Stomach (tissue), 9 donors: ENCODE measurements around the gene JPH3. TPM values are rescaled to one million over a fixed set of nuclear protein-coding genes. Genes with fewer than 3 reads are reported as not detected.

Experiments used
- DNase-seq, 2 donors: peaks; one replicate each; pipeline versions ENCODE4 v3.0.0 to v3.0.0-alpha.2; 2013 to 2019
- H3K27ac ChIP-seq, 5 donors: fragments of 200-600 bp in 4 of 5; sonication (generic) in 4 of 5; one replicate each; pipeline ENCODE4 v1.5.1; 2013 to 2019; ENCODE audit warnings: mild to moderate bottlenecking in 1 of 5, moderate library complexity in 1 of 5
- H3K27me3 ChIP-seq, 3 donors: fragments of 200-600 bp; sonication (generic); one replicate each; pipeline ENCODE4 v1.5.1; 2017 to 2019; ENCODE audit warnings: mixed run types in 1 of 3
- H3K36me3 ChIP-seq, 4 donors: fragments of 200-600 bp; sonication (generic); 1 replicate in 3 of 4; 2 replicates in 1 of 4; pipeline ENCODE4 v1.5.1; 2016 to 2019
- H3K4me1 ChIP-seq, 4 donors: fragments of 200-600 bp; sonication (generic); one replicate each; pipeline ENCODE4 v1.5.1; 2016 to 2019
- H3K4me3 ChIP-seq, 4 donors: fragments of 200-600 bp; sonication (generic) in 3 of 4; one replicate each; pipeline ENCODE4 v1.5.1; 2016 to 2019; ENCODE audit warnings: mild to moderate bottlenecking in 1 of 4
- H3K9me3 ChIP-seq, 4 donors: fragments of 200-600 bp; sonication (generic); one replicate each; pipeline ENCODE4 v1.5.1; 2016 to 2019
- EP300 ChIP-seq: sonication (generic); formaldehyde crosslinking; IDR thresholded peaks from one replicate; pipeline ENCODE4 v1.6.1; 2017; ENCODE audit warnings: antibody characterized with exemption
- POLR2A ChIP-seq, 4 donors: fragments of 450-650 bp; IDR thresholded peaks; one replicate each; pipeline ENCODE4 v1.6.1; 2016; ENCODE audit warnings: antibody characterized with exemption in 4 of 4, control low read depth in 2 of 4, mild to moderate bottlenecking in 1 of 4, moderate library complexity in 1 of 4
- POLR2AphosphoS5 ChIP-seq, 3 donors: sonication (generic); formaldehyde crosslinking; IDR thresholded peaks; one replicate each; pipeline ENCODE4 v1.6.1; 2016; ENCODE audit warnings: antibody characterized with exemption in 3 of 3
- WGBS, 5 donors: extraction: QIAGEN DNeasy Blood & Tissue Kit in 3 of 5; methylation state at CpG; one replicate each; pipeline versions ENCODE4 v1.1.5 to v1.1.7; 2013 to 2018; 5-methylcytosine and 5-hydroxymethylcytosine counted together
- intact Hi-C: fragments of 100-400 bp; cut with DNase I; formaldehyde crosslinking; loops from one replicate; pipeline ENCODE4 v1.15.1; 2023; ENCODE audit warnings: low total_unique reads
- polyA plus RNA-seq, 3 donors: library from polyadenylated mRNA; stranded (reverse); fragments of 200-250 nt; gene quantifications; one replicate each; pipeline ENCODE4 v1.2.3, GENCODE V29; 2013
- total RNA-seq, 5 donors: library from RNA; depleted of rRNA; stranded (reverse); fragments of >200 nt; gene quantifications; one replicate each; pipeline versions ENCODE4 v1.1.0 to v1.2.3, GENCODE V29; 2014 to 2016
- TF ChIP-seq, protein P1 (sequence below), 7 experiments: fragments of 450-650 bp in 4 of 7; fragments of 200-600 bp in 3 of 7; sonication (generic) in 3 of 7; IDR thresholded peaks; one replicate each; pipeline ENCODE4 v1.5.1; 2016 to 2019; ENCODE audit warnings: antibody characterized with exemption in 7 of 7, control low read depth in 2 of 7, mild to moderate bottlenecking in 1 of 7
- donor health status: healthy with polysubstance abuse.
- donor health status: Bipolar disorder and iron deficiency.
- donor health status: healthy.

The JPH3 gene
- total and polyA plus RNA-seq, 8 donors, result 0.31 to 1.3 (median 0.66) TPM; not detected in 2

DNA sequence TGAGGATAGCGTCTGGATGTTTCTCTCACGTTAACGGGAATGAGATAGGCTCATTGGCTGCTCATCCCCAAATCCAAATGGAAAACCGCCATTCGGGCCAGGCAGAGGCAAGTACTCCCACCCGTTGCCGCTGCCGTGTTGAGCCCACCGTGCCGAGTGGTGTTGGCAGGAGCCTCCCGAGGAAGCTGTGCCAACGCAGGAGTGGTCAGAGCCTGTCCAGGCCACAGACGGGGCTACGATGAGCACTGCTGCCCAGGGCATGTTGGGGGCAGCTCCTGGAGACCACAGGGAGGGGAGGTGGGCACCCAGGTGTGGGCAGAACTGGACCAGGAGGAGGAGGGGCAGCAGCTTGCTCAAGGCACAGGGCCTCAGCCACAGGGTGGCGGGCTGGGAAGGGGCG is 91.5 kb downstream of the JPH3 start:
- Histone ChIP-seq H3K27ac (no peak overlapping the region), H3K9me3 (no peaks in the 10 kb centered on the region), H3K4me1 (peaks cover 0 to 8% (median 0%) of the 10 kb centered on the region in 4 donors), H3K36me3 (peaks cover 0 to 37% (median 28%) of the 10 kb centered on the region in 4 donors), H3K4me3 (no peak overlapping the region), H3K27me3 (peaks cover 0 to 26% (median 2%) of the 10 kb centered on the region in 3 donors)
- 92 to 94% (median 93%) methylated on average over 14 to 16 of the region's 16 CpGs for WGBS, 5 donors
- TF ChIP-seq EP300 (no peak), POLR2A (IDR thresholded peaks at IDR 0.05) (no peak), POLR2AphosphoS5 (IDR thresholded peaks at IDR 0.05) (no peak)
- TF ChIP-seq, protein P1, sequence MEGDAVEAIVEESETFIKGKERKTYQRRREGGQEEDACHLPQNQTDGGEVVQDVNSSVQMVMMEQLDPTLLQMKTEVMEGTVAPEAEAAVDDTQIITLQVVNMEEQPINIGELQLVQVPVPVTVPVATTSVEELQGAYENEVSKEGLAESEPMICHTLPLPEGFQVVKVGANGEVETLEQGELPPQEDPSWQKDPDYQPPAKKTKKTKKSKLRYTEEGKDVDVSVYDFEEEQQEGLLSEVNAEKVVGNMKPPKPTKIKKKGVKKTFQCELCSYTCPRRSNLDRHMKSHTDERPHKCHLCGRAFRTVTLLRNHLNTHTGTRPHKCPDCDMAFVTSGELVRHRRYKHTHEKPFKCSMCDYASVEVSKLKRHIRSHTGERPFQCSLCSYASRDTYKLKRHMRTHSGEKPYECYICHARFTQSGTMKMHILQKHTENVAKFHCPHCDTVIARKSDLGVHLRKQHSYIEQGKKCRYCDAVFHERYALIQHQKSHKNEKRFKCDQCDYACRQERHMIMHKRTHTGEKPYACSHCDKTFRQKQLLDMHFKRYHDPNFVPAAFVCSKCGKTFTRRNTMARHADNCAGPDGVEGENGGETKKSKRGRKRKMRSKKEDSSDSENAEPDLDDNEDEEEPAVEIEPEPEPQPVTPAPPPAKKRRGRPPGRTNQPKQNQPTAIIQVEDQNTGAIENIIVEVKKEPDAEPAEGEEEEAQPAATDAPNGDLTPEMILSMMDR (IDR thresholded peaks at IDR 0.05), result no peak
- no peak for DNase-seq
- intact Hi-C loops, result no loop called here

GRCh38 chr16:87694441-87695125 is 92.3 kb downstream of the JPH3 start:
- no peak for DNase-seq
- no peak overlapping the region for H3K27ac ChIP-seq
- no peak overlapping the region for H3K4me3 ChIP-seq
- peaks cover 0 to 18% (median 0%) of the 10 kb centered on the region in 3 donors for H3K27me3 ChIP-seq
- peaks cover 0 to 8% (median 0%) of the 10 kb centered on the region in 4 donors for H3K4me1 ChIP-seq
- WGBS, 5 donors, result 91 to 93% (median 92%) methylated on average over 20 of the region's 20 CpGs
- peaks cover 0 to 45% (median 36%) of the 10 kb centered on the region in 4 donors for H3K36me3 ChIP-seq
- intact Hi-C loops, result no loop called here
- TF ChIP-seq EP300 (no peak), POLR2AphosphoS5 (IDR thresholded peaks at IDR 0.05) (no peak), POLR2A (IDR thresholded peaks at IDR 0.05) (no peak)
- TF ChIP-seq, protein P1 (IDR thresholded peaks at IDR 0.05), result no peak
- H3K9me3 ChIP-seq, result no peaks in the 10 kb centered on the region

- H3K27ac ChIP-seq, result no peak overlapping the region
- DNase-seq, result no peak
- peaks cover 0 to 8% (median 0%) of the 10 kb centered on the region in 4 donors for H3K4me1 ChIP-seq
- peaks cover 0 to 9% (median 0%) of the 10 kb centered on the region in 3 donors for H3K27me3 ChIP-seq
- WGBS, 5 donors, result 88 to 98% (median 96%) methylated on average over 8 to 12 of the region's 12 CpGs
- intact Hi-C loops, result no loop called here
- H3K4me3 ChIP-seq, result no peak overlapping the region
- H3K36me3 ChIP-seq, result peaks cover 0 to 52% (median 44%) of the 10 kb centered on the region in 4 donors
- TF ChIP-seq POLR2AphosphoS5 (IDR thresholded peaks at IDR 0.05), result no peak
- no peak for TF ChIP-seq POLR2A (IDR thresholded peaks at IDR 0.05)
- TF ChIP-seq, protein P1 (IDR thresholded peaks at IDR 0.05), result no peak
- no peak for TF ChIP-seq EP300
- H3K9me3 ChIP-seq, result no peaks in the 10 kb centered on the region
These were observed 93.2 kb downstream of the JPH3 start for GRCh38 chr16:87695534-87695933.

GRCh38 chr16:87696726-87697125 is 94.4 kb downstream of the JPH3 start:
- Histone ChIP-seq H3K27ac (no peak overlapping the region), H3K4me1 (no peaks in the 10 kb centered on the region), H3K4me3 (no peak overlapping the region), H3K27me3 (no peaks in the 10 kb centered on the region), H3K9me3 (no peaks in the 10 kb centered on the region), H3K36me3 (peaks cover 0 to 62% (median 52%) of the 10 kb centered on the region in 4 donors)
- DNase-seq, result no peak
- TF ChIP-seq POLR2AphosphoS5 (IDR thresholded peaks at IDR 0.05), result no peak
- TF ChIP-seq POLR2A (IDR thresholded peaks at IDR 0.05), result no peak
- TF ChIP-seq, protein P1 (IDR thresholded peaks at IDR 0.05), result no peak
- no peak for TF ChIP-seq EP300
- intact Hi-C loops, result no loop called here
- 80 to 85% (median 84%) methylated on average over 18 of the region's 18 CpGs for WGBS, 5 donors
